Epithelial cell of esophagus (primary cell): ENCODE measurements around the gene EPHA2.

Source experiments
- DNase-seq: peaks from one replicate; pipeline ENCODE4 v3.0.0; 2010; ENCODE audit warnings: low read depth
- H3K4me3 ChIP-seq: 2 replicates; pipeline ENCODE4 v1.5.1; 2011; ENCODE audit warnings: mild to moderate bottlenecking, low read length, control low read depth
- TF ChIP-seq, protein P1 (sequence below): IDR thresholded peaks from 2 replicates; pipeline ENCODE4 v1.5.1; 2011; ENCODE audit warnings: low read depth, mild to moderate bottlenecking, low read length, control low read depth, inconsistent platforms; ENCODE audit not compliant: insufficient read depth; ENCODE audit errors: missing control alignments

EPHA2 gene

DNA sequence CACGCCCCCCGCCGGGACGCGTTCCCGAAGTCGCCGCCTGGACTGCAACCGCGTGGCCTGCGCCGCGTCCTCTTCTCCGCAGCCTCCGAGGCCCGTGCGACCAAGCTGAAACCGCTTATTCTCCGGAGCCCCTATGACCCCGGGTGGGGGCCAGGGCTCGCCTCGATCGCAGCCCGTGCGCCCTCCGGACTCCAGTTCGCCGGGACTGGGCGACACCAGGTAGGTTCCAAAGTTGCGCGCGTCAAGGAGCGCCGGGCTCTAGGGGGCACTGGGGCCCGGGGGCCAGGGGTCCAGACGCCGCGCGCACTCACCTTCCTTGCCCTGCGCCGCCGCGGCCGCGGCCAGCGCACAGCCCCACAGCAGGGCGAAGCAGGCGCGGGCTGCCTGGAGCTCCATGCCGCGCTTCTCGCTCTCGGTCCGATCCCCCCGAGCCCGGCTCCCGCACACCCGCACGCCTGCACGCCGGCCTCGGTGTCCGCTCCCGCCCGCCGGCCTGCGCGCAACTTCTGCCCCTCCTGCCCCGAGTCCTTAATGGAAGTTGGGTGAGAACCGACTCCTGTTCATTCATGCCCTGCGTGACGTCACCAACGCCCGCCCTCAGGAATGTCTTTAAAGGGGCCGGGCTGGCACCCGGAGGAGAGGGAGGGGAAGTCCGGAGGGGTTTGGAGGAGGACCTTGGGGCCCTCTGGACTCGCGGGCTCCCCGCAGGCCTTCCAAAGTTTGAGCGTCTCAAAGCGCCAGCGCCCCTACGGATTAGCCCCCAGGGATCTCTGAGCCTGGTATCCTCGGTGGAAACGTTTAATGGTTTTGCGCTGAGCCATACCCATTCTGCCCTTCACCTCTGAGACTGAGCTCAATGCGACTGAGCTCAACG is at the start of gene EPHA2:
TSS of gene EPHA2 (minus strand) at position 533 of the 874 bp plus-strand sequence. CDS start at position 396, 137 bp downstream.
- DNase-seq = peak; percentile 94
- peak within 1 kb of the TSS; percentile 92 for H3K4me3 ChIP-seq
- TF ChIP-seq, protein P1, sequence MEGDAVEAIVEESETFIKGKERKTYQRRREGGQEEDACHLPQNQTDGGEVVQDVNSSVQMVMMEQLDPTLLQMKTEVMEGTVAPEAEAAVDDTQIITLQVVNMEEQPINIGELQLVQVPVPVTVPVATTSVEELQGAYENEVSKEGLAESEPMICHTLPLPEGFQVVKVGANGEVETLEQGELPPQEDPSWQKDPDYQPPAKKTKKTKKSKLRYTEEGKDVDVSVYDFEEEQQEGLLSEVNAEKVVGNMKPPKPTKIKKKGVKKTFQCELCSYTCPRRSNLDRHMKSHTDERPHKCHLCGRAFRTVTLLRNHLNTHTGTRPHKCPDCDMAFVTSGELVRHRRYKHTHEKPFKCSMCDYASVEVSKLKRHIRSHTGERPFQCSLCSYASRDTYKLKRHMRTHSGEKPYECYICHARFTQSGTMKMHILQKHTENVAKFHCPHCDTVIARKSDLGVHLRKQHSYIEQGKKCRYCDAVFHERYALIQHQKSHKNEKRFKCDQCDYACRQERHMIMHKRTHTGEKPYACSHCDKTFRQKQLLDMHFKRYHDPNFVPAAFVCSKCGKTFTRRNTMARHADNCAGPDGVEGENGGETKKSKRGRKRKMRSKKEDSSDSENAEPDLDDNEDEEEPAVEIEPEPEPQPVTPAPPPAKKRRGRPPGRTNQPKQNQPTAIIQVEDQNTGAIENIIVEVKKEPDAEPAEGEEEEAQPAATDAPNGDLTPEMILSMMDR = no peak

DNA sequence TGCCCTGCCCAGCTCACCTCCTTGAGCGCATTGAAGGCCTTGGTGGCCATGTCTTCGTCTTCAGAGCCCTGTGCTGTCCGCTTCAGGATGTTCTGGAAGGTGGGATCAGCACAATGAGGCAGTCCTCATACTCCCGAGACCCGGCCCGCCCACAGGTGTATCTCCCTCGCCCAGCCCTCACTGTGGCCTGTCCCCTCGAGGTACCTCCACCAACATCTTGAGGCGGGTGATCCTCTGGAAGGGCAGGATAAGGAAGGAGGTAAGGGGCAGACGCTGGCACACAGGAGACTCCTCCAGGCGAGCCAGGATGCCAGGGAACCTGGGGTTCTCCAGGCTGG is 49.4 kb upstream of the EPHA2 start:
- DNase-seq = no peak
- H3K4me3 ChIP-seq = no peak overlapping the region
- TF ChIP-seq, protein P1 = no peak

DNA sequence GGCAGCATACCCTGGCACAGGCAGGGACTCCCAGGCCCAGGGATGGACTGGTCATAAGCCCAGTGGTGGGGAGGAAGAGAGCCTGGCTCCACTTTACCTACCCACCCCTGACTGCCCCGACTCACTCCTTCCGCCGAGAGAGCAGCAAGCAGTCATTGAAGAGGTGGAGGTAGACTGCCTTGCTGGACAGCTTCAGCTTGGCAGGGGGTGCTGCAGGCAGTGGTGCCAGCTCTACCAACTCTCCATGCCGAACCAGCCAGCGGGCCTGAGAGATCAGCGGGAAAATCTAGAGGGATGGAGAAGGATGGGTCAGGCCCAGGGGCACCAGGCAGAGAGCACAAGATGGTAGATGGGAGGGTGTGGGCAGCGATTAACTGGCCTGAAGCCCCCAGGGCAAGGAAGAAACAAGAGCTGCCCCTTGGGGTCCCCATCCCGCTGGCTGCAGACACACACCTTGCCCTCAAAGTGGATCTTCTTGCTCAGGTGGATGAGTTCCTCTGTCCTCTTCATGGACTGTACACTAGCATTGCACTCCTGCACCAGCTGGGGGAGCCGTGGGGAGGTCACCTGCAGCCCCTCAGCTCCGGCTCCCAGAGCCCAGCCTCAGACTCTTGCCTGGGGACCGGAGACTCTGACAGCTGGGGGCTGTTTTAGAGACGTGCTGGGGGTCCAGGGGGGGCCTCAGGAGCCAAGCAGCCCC is 48.9 kb upstream of the EPHA2 start:
- no peak overlapping the region for H3K4me3 ChIP-seq
- TF ChIP-seq, protein P1 = peak; percentile 25
- peak; percentile 49 for DNase-seq

DNA sequence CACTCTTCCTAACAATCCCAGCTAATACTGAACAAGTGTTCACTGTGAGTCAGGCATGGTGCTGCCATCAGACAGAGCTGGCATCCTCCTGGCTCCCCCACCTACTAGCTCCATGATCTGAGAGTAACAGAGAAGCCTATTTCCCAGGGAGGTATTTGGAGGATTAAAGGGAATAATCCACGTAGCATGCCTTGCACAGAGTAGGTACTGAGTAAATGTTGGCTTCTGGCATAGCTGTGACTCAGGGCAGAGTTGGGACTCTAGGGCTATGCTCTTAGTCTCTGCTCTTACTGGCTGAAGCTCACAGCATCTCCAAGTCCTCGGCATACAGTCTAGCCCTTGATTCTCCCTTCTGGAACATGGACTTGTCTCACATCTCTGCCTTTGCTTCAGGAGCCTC is 48.3 kb upstream of the EPHA2 start:
- DNase-seq = no peak
- TF ChIP-seq, protein P1 = no peak
- no peak overlapping the region for H3K4me3 ChIP-seq

DNA sequence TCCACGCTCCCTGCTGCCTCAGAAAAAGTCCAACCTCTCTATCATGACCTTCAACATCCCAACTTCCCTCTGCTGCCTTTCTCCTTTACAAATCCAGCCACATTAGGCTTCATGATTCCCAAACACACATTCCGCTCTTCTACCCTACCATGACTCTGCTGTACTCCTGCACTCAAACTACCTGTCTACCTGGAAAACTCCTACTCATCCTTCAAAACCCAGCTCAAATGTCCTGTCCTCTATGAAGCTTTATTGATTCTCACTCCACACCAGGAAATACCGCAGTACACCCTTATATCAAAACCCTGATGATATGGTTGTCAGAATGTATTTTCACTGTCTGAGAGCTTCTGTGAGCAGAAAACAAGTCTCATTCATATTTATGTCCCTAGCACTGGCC is 47.7 kb upstream of the EPHA2 start:
- no peak overlapping the region for H3K4me3 ChIP-seq
- TF ChIP-seq, protein P1 = no peak
- DNase-seq = no peak

DNA sequence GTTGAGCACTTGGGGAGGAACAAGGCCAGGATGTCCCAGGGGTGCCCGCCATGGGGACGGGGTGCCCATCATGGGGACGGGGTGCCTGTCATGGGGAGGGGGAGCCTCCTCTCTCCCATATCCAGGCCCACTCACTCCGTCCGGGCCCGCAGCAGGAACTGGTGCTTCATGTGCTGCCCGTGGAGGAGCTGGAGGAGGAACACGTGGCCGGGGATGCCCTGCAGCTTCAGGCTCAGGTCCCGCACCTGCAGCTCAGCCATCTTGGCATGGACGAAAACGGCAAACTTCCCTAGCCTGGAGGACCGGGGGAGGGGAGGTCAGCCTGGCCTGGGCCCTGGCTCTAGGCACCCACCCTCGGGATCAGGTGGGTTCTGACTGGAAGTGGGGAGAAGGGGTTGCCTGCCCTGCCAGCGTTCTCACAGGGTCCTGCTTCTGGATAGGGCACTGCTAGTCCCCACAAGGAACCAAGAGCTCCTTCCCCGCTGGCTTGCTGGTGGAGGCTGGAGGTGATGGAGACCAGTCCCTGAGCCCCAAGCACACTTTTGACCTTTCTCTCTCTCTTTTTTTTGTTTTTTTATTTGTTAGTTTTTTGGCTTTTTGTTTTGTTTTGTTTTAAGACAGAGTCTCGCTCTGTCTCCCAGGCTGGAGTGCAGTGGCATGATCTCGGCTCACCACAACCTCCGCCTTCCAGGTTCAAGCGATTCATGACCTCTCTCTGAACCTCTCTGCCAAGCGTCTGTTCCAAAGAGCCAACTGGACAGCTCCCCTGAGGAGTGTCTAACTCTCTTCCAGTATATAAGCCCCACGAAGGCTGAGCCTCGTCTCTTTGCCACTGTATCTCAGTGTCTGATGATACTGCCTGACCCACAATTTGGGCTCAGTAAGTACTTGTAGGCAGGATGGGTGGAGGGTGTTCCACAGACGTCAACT is 46.7 kb upstream of the EPHA2 start:
- no peak for DNase-seq
- no peak overlapping the region for H3K4me3 ChIP-seq
- TF ChIP-seq, protein P1 = no peak
